ENCODE results near the gene PRKCE.

PRKCE gene

GRCh38 chr2:46067501-46068305, 416.2 kb downstream of the PRKCE start:
- DNase-seq, result peak; percentile 84

GRCh38 chr2:46068636-46069035, 417.2 kb downstream of the PRKCE start:
- DNase-seq, result no peak

DNA sequence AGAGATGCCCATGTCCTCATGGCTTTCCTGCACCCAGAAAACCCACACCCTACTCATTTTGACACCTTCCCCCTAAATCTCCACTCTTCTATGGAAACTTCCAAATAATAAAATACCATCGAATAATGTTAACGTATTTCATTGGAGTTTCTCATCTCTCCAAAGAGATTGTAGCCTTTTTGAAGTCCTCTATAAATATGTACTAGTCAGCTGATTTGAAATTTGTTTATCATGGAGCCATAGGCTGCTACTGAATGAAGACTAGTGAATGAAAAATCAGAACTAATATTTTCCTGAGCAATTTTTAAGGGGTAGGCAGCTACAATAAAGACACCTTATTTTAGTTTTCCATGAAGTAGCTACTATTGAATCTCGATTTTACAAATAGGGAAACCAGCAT, 419.6 kb downstream of the PRKCE start:
- DNase-seq, result no peak

DNA sequence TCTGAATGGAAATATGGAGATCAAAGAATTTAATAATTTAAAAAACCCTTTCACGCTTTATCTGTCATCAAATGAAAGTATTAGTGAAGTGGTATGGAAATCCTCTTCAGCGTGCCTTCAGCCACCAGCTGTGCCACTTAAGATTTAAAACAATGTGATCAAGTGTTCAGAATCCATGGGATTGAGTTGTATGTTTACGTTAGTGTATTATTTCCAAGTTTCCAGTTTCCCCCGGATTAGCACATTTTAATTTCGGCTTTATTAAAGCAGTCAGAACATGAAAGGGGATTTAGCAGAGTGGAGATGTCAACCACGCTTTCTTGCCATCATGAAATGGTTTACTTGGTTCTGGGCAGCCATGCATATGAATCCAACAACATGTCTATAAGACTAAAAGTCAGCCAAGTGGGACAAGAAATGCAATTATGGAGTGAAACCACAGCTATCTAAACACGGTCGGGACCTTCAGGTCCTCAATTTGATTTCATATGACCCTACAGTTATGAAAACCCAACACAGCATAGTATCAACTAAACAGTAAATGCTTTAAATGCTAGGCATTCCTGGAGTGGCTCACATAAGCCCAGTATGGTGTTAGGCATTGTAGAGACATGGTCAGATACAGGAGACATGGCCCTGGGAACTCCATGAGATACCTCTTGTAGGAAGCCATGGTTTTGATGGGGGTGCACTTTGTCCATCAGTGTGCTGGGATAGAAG, 420.8 kb downstream of the PRKCE start:
- peak; percentile 28 for DNase-seq

DNA sequence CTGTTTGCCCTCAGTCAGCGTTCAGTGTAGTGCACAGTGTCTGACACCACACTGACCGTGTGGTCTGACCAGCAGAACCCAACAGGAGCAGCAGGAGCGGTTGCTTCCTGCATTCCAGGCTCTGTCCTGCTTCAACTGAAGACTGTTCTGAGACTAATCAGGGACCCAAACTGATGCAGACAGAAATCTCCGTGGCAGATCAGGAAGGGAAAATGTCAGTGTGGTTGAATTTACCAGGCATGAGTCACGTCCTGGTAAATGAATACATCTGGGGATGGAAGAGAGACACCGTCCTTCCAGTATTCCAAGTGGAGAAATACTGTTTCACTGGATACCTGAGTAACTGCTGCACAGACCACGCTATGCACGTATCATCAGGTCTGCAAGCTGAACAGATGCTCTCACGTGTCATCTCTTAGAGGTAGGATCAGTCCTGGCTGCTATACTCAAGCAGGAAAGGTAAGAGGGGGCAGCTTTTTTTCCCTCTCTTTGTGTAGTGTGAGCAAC, 422.1 kb downstream of the PRKCE start:
- DNase-seq, result peak; percentile 90

- DNase-seq, result no peak
Measured at GRCh38 chr2:46074501-46074900, 423.0 kb downstream of the PRKCE start.

GRCh38 chr2:46075848-46076247, 424.4 kb downstream of the PRKCE start:
- no peak for DNase-seq

GRCh38 chr2:46076251-46076650, 424.8 kb downstream of the PRKCE start:
- DNase-seq, result no peak

DNA sequence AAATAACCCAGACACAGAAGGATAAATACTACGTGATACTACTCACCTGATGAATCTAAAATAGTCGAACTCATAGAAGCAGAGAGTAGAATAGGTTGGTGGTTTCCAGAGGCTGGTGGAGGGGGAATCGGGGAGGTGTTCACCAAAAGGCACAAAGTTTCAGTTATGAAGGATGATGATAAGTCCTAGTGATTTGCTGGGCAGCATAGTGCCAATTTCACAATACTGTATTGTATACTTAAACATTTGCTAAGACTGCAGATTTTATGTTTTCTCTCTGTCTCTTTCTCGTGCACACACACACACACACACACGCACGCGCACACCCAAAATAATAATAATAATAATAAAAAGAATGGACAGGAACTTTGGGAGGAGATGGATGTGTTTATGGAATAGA, 425.4 kb downstream of the PRKCE start:
- no peak for DNase-seq

DNA sequence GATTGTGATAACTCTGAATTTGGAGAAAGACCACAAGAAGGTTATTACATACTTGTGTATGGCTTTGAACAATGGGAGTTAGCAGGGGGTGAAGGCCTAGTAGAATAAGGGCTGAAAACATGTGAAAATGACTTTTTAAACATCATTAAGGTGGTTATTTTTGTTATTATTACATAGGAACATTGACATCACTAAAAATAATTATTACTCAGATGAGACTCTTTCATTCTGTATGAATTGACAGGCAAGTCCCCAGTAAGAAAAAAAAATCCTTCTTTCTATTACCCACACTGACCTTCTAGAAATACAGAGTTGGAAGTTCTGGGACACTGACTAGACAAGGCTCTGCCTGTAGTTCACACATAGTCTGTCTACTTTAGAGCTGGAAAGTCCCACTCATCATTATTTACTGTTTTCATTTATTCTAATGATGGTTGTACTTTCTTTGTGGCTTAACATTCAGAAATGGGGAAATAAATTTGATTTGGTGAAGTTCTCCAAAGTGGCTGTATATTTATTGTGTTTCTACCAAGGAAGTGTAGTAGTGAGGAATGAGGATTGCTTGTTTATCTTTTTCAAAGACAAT, 426.1 kb downstream of the PRKCE start:
- DNase-seq, result no peak

DNA sequence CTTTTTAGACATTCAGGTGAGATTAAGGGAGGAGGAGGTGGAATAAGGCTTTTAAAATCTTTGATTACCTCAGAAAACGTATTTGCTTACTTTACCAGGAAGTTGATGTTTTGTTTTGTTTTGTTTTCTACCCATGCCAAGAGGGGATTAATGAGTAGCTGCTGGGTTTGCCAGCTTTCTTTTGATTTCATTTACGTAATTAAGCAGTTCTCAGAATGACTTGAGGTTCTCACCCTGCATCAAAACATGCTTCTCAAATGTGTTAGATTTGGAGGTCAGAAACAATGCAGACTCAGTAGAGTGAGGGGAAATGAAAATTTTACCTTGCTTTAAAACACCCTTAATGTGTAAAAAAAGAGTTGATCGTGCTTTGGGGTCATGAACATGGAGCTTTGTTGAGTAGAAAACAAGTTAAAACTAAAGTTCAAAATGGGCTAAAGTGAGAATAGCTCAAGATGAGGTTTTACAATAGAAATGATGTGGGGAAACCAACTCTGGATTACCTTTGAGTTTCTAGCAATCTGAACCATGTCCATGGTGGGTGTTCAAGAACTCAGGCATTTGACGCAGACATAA, 428.6 kb downstream of the PRKCE start:
- no peak for DNase-seq

- DNase-seq, result no peak
Measured at GRCh38 chr2:46082531-46083485, 431.3 kb downstream of the PRKCE start.

- no peak for DNase-seq
Measured at GRCh38 chr2:46086578-46087070, 435.1 kb downstream of the PRKCE start.

GRCh38 chr2:46087492-46087891, 436.0 kb downstream of the PRKCE start:
- no peak for DNase-seq

GRCh38 chr2:46091004-46091403, 439.5 kb downstream of the PRKCE start:
- no peak for DNase-seq

DNA sequence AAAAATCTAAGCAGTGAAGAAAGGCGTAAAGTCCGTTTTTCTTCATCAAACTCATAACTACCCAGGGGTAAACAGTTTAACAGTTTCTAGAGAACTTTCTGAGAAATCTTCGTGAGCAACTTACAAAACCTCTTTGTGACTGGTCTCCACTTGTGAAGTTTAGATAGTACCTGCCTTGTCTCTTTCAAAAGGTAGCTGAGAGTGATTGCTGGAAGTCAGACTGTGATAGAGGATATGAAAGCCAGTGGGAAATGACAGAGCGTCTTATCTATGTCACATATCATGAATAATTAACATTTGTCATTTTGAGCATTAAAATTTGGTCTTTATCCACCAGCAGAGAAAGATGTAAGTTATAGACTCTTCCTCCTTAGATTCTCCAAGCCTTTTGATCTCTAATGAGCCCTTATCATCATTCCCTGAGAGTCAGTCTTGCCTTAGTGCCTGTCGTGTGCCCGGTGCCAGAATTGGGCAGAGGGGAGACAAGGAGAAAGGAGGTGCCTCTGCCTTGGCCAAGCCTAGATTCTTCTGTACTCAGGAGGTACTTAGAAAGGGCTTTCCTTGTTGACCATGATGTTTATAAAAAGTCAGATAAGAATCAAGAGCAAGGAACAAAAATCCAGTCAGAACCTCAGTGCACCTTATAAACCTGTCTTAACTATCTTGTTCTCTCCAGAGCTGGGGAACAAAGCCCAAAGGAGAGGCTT, 440.6 kb downstream of the PRKCE start:
- no peak for DNase-seq

- no peak for DNase-seq
Measured at GRCh38 chr2:46094689-46095088, 443.2 kb downstream of the PRKCE start.

GRCh38 chr2:46095830-46096229, 444.4 kb downstream of the PRKCE start:
- no peak for DNase-seq

DNA sequence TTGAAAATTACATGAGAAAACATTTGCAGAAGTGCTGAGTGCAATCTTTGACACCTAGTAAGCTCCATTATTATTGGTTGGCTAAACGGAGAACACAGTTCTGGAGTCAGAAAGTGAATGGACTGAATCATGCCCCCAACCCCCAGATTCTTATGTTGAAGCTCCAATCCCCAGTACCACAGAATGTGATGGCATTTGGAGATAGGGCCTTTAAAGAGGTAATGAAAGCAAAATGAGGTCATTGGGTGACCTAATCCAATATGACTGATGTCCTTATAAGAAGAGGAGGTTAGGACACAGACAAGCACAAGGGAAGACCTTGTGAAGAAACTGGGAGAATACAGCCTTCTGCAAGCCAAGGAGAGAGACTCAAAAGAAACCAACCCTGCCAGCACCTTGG, 444.8 kb downstream of the PRKCE start:
- no peak for DNase-seq

GRCh38 chr2:46097714-46098480, 446.4 kb downstream of the PRKCE start:
- DNase-seq, result peak; percentile 83

All from kidney glomerular epithelial cell (primary cell).